Subcutaneous adipose tissue (tissue), 4 donors: ENCODE results near the gene HDAC7. TPM values are rescaled to one million over a fixed set of nuclear protein-coding genes. Genes with fewer than 3 reads are reported as not detected.

Source experiments
- total RNA-seq, 4 donors: library from RNA; depleted of rRNA; stranded (reverse); fragments of >200 nt; gene quantifications; one replicate each; pipeline ENCODE4 v1.1.0, GENCODE V29; 2016
- TF ChIP-seq, protein P1 (sequence below): fragments of 450-650 bp; IDR thresholded peaks from one replicate; pipeline ENCODE4 v1.5.1; 2016; ENCODE audit warnings: low read depth, mild to moderate bottlenecking, control low read depth, antibody characterized with exemption, moderate library complexity

The HDAC7 gene
- total RNA-seq, 4 donors from 2014 or later, result 25.8 to 72.9 (median 43.0) TPM

DNA sequence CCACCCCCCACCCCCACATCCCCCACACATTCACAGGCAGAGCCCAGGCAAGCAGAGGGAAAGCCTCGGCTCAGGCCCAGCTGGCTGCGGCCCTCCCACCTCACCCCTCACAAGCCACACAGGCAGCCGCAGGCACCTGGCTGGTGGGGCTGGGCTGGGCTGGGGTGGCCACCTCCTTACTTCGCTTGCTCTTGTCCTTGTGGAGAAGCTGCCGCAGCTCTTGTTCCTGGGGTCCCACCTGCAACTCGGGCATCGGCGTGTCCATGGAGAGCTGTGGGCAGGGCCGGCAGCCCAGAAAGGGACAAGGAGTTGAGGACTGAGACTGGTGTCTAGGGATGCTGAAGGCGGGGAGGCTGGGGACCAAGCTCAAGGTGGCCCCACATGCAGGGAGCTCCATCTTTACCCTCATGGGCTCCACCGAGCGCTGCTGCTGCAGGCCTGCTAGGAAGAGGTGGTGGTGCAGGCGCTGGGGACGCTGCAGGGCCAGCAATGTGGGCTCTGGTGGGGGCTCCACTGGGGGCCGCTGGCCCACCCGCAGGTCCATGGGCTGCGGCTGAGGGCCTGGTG, 21.2 kb downstream of the HDAC7 start:
- TF ChIP-seq, protein P1, sequence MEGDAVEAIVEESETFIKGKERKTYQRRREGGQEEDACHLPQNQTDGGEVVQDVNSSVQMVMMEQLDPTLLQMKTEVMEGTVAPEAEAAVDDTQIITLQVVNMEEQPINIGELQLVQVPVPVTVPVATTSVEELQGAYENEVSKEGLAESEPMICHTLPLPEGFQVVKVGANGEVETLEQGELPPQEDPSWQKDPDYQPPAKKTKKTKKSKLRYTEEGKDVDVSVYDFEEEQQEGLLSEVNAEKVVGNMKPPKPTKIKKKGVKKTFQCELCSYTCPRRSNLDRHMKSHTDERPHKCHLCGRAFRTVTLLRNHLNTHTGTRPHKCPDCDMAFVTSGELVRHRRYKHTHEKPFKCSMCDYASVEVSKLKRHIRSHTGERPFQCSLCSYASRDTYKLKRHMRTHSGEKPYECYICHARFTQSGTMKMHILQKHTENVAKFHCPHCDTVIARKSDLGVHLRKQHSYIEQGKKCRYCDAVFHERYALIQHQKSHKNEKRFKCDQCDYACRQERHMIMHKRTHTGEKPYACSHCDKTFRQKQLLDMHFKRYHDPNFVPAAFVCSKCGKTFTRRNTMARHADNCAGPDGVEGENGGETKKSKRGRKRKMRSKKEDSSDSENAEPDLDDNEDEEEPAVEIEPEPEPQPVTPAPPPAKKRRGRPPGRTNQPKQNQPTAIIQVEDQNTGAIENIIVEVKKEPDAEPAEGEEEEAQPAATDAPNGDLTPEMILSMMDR, result no peak

DNA sequence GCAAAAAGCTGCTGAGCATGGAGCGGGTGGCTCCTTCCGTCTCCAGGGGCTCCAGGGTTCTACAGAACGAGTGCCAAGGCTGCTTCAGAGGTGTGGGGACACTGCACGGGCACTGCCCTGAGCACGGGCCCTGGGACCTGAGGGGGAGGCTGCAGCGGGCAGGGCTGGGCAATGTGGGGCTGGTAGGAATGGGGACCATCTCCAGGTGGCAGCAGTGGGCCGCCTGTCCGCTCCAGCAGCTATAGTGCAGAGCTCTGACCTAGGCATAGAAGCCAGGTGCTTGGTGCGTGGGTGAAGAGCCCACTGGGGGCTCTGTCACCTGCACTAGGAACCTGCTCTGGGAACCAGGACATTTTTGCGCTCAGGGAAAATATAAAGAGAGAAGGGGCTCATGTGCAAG, 22.3 kb downstream of the HDAC7 start:
- TF ChIP-seq, protein P1, result no peak

- TF ChIP-seq, protein P1, result no peak
These were observed 23.8 kb downstream of the HDAC7 start for GRCh38 chr12:47795814-47796411.

DNA sequence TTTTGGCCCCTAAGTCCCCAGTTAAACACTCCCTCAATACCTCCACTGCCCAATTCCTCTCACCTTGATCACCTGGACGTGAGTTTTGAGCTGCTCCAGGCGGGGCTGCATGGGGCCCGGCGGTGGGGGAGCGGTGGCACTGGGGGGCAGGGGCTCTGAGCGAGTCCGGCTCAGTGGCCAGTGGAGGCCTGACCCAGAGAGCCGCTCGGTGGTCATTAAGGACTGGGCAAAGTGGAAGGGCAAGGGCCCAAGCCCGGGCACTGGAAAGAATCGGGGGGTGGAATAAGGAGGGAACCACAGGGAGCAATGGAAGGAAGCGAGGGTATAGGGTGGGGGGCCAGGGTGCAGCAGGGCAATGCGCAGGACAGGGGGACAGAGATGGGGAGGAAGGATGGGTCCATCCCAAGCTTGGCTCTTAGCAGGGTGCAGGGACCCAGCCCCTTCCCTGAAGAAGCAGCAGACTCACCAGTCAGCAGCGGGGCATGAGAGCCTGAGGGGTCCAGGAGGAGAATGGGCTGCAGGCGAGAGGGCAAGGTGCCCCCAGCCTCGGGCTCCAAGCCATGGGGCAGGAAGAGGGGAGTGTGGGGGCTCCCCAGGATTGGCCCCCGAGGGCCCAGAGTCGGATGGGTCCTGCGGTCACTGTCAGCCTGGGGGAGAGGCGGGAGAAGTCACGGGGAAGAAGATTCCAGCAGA, 24.4 kb downstream of the HDAC7 start:
- TF ChIP-seq, protein P1, result no peak

DNA sequence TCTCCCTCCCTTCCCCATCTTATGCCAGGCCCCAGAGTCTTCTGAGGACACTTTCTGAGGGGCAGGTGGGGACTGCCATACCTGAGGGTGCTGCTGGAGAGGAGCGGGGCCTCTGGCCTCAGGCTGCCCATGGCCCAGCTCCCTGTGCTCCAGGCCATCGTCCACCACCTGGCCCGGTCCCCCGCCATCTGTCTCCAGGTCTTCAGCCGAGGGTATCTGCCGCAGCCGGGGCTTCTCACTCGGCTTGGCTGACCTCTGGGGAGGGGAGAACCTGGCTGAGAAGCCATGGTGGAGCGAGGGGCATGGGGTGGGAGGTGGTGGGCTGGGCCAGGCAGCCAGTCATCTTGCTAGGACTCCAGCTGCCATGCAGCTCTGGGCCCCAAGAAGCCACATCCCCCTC, 25.0 kb downstream of the HDAC7 start:
- TF ChIP-seq, protein P1, result no peak

- TF ChIP-seq, protein P1, result no peak
These were observed 26.6 kb downstream of the HDAC7 start for GRCh38 chr12:47793015-47793681.

- TF ChIP-seq, protein P1, result no peak
These were observed 27.8 kb downstream of the HDAC7 start for GRCh38 chr12:47791874-47792273.
